Tibial artery (tissue), 4 donors: ENCODE results near the gene ZNF431.

ENCODE experiments used
- DNase-seq, 2 donors: peaks; one replicate each; pipeline ENCODE4 v3.0.0-alpha.2; 2019
- H3K27ac ChIP-seq, 2 donors: fragments of 200-600 bp; sonication (generic) in 1 of 2; 1 replicate in 1 of 2; 2 replicates in 1 of 2; pipeline ENCODE4 v1.5.1; 2018 to 2019; ENCODE audit warnings: mild to moderate bottlenecking in 1 of 2
- H3K27me3 ChIP-seq, 2 donors: fragments of 200-600 bp; sonication (generic) in 1 of 2; one replicate each; pipeline versions ENCODE4 v1.5.1 to v1.6.0; 2016 to 2019
- H3K36me3 ChIP-seq, 3 donors: fragments of 200-600 bp; sonication (generic) in 2 of 3; one replicate each; pipeline ENCODE4 v1.5.1; 2016 to 2019; ENCODE audit warnings: mild to moderate bottlenecking in 2 of 3
- H3K4me1 ChIP-seq, 4 donors: fragments of 200-600 bp; sonication (generic) in 2 of 4; 1 replicate in 3 of 4; 2 replicates in 1 of 4; pipeline ENCODE4 v1.5.1; 2016 to 2019
- H3K4me3 ChIP-seq, 2 donors: fragments of 200-600 bp; sonication (generic) in 1 of 2; 1 replicate in 1 of 2; 2 replicates in 1 of 2; pipeline ENCODE4 v1.5.1; 2018 to 2019; ENCODE audit warnings: mild to moderate bottlenecking in 2 of 2
- H3K9me3 ChIP-seq, 3 donors: fragments of 200-600 bp; sonication (generic) in 1 of 3; one replicate each; pipeline ENCODE4 v1.5.1; 2016 to 2019
- CTCF ChIP-seq, 2 experiments: fragments of 200-600 bp in 1 of 2; fragments of 450-650 bp in 1 of 2; IDR thresholded peaks; one replicate each; pipeline ENCODE4 v1.5.1; 2017 to 2019; ENCODE audit warnings: antibody characterized with exemption in 2 of 2, mild to moderate bottlenecking in 1 of 2, moderate library complexity in 1 of 2
- intact Hi-C: fragments of 100-400 bp; cut with DNase I; formaldehyde crosslinking; loops from one replicate; pipeline ENCODE4 v1.15.0; 2023; ENCODE audit warnings: low total_unique reads

ZNF431 gene

GRCh38 chr19:21127001-21127400, 14.8 kb upstream of the ZNF431 start:
- TF ChIP-seq CTCF (IDR thresholded peaks at IDR 0.05): no peak
- intact Hi-C loops: no loop called here
- Histone ChIP-seq H3K4me1 (no peaks in the 10 kb centered on the region), H3K27ac (no peak overlapping the region), H3K9me3 (peaks cover 0 to 3% (median 0%) of the 10 kb centered on the region in 3 donors), H3K27me3 (no peaks in the 10 kb centered on the region), H3K4me3 (no peak overlapping the region), H3K36me3 (no peaks in the 10 kb centered on the region)
- DNase-seq: no peak

- Histone ChIP-seq H3K4me3 (no peak overlapping the region), H3K27me3 (no peaks in the 10 kb centered on the region), H3K9me3 (peaks cover 0 to under 1% (median 0%) of the 10 kb centered on the region in 3 donors), H3K36me3 (no peaks in the 10 kb centered on the region), H3K27ac (no peak overlapping the region), H3K4me1 (no peaks in the 10 kb centered on the region)
- intact Hi-C loops: no loop called here
- no peak for TF ChIP-seq CTCF (IDR thresholded peaks at IDR 0.05)
- no peak for DNase-seq
Measured at GRCh38 chr19:21127898-21128297, 13.9 kb upstream of the ZNF431 start.

- Histone ChIP-seq H3K4me1 (no peaks in the 10 kb centered on the region), H3K9me3 (no peaks in the 10 kb centered on the region), H3K36me3 (no peaks in the 10 kb centered on the region), H3K4me3 (no peak overlapping the region), H3K27me3 (no peaks in the 10 kb centered on the region), H3K27ac (no peak overlapping the region)
- DNase-seq: no peak
- TF ChIP-seq CTCF (IDR thresholded peaks at IDR 0.05): no peak
- intact Hi-C loops: no loop called here
Measured at GRCh38 chr19:21128901-21129698, 12.7 kb upstream of the ZNF431 start.

- no peak for DNase-seq
- no peak overlapping the region for H3K27ac ChIP-seq
- H3K27me3 ChIP-seq: no peaks in the 10 kb centered on the region
- TF ChIP-seq CTCF (IDR thresholded peaks at IDR 0.05): no peak
- no peaks in the 10 kb centered on the region for H3K9me3 ChIP-seq
- no peaks in the 10 kb centered on the region for H3K36me3 ChIP-seq
- intact Hi-C loops: no loop called here
- H3K4me1 ChIP-seq: no peaks in the 10 kb centered on the region
- H3K4me3 ChIP-seq: no peak overlapping the region
Measured at GRCh38 chr19:21130097-21130775, 11.6 kb upstream of the ZNF431 start.

- Histone ChIP-seq H3K9me3 (no peaks in the 10 kb centered on the region), H3K4me3 (no peak overlapping the region), H3K4me1 (no peaks in the 10 kb centered on the region), H3K27ac (no peak overlapping the region), H3K27me3 (no peaks in the 10 kb centered on the region), H3K36me3 (no peaks in the 10 kb centered on the region)
- no peak for TF ChIP-seq CTCF (IDR thresholded peaks at IDR 0.05)
- intact Hi-C loops: no loop called here
- DNase-seq: no peak
Measured at GRCh38 chr19:21133633-21134032, 8.2 kb upstream of the ZNF431 start.
